ENCODE data around the gene GSN.

GSN gene

DNA sequence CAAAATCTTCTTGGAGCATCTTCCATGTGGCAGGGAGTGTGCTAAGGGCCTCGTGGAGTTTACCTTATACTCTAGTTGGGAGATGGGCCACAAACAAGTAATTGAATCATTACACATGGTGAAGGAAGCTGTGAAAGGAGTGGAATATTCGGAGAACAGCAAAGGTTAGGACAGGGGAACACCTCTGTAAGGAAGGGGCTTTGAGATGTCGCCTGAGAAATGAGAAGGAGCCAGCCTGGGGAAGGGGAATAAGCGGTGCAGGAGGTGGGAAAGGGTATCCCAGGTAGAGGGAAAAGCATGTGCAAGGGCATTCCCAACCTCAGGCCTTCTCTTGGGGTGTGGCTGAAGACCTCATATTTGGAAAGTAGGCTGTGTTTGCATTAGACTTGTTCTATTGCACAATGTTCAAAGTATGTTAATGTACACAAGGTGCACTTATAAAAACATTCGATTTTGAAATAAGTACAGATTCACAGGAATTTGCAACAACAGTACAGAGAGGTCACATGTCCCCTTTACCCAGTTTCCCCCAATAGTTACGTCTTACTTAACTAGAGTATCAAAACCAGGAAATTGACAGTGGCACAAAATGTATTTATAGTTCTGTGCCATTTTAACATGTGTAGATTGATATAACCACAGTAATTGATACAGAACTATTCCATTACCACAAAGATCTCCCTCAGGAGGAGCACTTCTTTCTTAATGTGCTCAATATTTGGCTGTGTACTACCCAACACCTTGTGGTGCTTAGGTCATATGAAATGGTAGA is 104.5 kb downstream of the GSN start:
- DNase-seq (ENCODE audit: low read depth), result no peak

DNA sequence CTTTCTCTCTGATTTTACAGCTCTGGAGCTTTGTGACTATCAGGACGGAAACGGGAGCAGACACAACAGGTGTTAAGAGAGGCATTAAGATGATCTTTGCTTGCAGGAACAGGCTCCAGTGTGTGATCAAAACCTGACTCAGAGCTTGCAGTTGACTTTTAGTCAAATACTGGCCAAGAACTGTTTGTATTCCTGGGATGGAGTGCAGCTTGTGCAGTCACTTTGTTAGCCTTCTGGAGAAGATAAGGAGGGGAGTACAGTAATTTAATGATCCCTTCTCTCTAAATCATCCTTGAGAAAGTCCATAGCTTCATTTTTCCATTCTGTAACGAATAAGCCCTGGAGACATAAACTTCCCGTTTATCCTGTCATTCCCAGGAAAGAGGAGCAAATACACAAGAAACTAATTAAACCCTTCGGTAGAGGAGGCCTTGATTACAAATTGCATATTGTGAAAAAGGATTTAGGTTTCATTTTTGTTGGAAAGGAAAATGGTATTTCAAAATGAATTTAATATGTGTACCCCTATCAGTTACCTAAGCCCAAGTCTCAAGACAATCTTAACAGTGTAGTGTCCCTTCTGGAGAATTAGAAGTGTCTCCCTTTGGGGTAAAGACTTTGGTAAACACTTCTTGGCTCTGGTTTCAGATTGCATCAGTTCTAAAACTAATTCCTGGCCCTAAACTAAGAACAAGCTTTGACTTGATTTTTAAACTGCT is 105.2 kb downstream of the GSN start:
- DNase-seq (ENCODE audit: low read depth), result no peak

DNA sequence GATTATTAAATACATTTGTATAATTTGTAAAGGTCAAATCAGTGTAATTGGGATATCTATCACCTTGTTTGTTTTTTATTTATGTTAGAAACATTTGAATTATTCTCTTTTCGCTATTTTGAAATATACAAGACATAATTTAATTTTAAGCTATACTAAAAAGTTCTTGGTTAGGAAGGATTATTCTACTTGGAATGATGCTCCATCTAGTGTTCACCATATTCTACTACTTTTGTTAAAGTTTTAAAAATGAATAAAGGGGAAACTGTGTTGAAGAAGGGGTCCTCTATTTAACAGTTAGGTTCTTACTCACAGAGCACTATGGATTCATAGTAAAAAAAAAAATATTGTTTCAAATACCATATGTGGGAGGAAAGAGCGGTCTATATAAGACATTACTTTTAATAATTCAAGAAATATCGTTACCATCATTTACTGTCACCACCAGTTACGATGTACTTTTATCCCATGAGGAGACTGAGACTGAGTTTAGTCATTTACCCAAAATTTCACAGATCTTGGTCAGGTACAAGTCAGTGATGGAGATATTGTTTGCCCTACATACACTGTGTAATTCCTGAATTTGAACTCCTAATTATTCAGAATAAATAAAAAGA is 108.4 kb downstream of the GSN start:
- DNase-seq (ENCODE audit: low read depth), result no peak

DNA sequence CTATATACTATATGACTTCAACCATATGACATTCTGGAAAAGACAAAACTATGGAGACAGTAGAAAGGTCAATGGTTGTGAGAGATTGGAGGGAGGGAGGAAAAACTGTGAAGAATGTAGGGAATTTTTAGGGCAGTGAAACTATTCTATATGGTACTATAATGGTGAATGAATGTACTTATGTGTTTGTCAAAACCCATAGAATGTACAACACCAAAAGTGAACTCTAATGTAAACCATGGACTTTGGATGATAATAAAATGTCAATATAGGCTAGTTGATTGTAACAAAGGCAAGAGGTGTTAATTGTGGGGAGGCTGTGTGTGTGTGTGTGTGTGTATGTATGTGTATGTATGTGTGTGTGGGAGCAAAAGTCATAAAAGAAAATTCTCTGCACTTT is 112.9 kb downstream of the GSN start:
- no peak for DNase-seq (ENCODE audit: low read depth)
